ENCODE data around the gene RIN3. TPM values are rescaled to one million over a fixed set of nuclear protein-coding genes. Genes with fewer than 3 reads are reported as not detected.

Gene RIN3
- total and polyA plus RNA-seq, 10 of the 15 experiments (the other 5 are each of a cell fraction or from before 2014, with no cell fraction given), result 0.91 to 23.3 (median 6.3) TPM

DNA sequence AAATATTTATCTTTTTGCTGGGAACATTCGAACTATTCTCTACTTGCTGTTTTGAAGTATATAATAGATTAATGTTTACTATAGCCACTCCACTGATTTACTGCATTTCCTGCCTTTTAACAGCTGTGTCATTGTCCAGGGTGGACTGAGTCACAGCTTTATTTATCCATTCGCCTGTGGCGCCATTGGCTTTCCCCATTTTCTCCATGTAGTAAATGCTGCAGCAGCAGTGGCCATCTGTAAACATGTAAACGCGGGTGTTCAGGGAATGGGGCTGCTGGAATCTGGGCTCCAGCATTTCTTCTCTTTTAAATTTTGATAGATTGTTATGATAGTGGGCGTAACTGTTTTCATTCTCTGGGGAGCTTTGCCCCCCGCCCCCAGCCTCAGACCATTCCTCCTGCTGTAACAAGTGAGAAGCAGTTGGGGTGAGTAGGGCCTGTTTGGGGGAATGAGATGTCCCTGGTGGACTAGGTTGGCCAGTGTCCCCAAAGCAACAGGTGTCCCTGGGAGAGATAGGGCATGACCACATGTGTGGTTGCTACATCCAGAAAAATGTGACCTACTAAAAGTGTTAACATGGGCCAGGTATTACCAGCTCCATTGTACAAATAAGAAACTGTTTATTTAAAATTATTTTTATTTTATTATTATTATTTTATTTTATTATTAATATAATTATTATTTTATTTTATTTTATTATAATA, 32.9 kb downstream of the RIN3 start:
- DNase-seq (ENCODE audit: low read depth, low spot score) (no peak), ATAC-seq (no peak), FAIRE-seq (no peak)
- Histone ChIP-seq H3K9me3 (replicated peaks; ENCODE audit: control insufficient read depth, insufficient read depth, low read length) (no peaks in the 10 kb centered on the region), H3K27me3 (replicated peaks in 1 of 2; ENCODE audit: control insufficient read depth in 2 of 2, insufficient read depth in 2 of 2, low read length in 1 of 2) (no peaks in the 10 kb centered on the region), H3K4me3 (no peak overlapping the region), H3K9ac (ENCODE audit: control insufficient read depth, insufficient read depth, low read length) (no peak overlapping the region), H3K4me1 (ENCODE audit: control insufficient read depth, insufficient read depth, low read length) (peaks cover 6% of the 10 kb centered on the region), H3K4me2 (ENCODE audit: control insufficient read depth, insufficient read depth) (no peak overlapping the region), H2AFZ (ENCODE audit: control insufficient read depth, low read depth, low read length) (no peak overlapping the region), H3K27ac (ENCODE audit: control insufficient read depth, insufficient read depth) (no peak overlapping the region), H4K20me1 (ENCODE audit: control insufficient read depth, insufficient read depth) (0 out of 2 replicates have a peak, but pooled peaks cover 4% of the 10 kb centered on the region), H3K36me3 (ENCODE audit: control insufficient read depth in 2 of 2, insufficient read depth in 2 of 2, low read length in 1 of 2) (no peaks in the 10 kb centered on the region), H3K79me2 (ENCODE audit: control insufficient read depth, insufficient read depth, low read length) (no peaks in the 10 kb centered on the region)
- SMC1A ChIA-PET (ENCODE audit: uncharacterized antibody, unreplicated experiment), result no interaction called here
- 96% methylated on average over 7 of the region's 7 CpGs for WGBS (ENCODE audit: insufficient coverage, insufficient replicate concordance, low lambda C conversion rate, missing lambda C conversion rate)
- TF ChIP-seq SMAD1 (IDR thresholded peaks at IDR 0.05; ENCODE audit: low read depth, partially characterized antibody), result no peak
- TF ChIP-seq, protein P1, sequence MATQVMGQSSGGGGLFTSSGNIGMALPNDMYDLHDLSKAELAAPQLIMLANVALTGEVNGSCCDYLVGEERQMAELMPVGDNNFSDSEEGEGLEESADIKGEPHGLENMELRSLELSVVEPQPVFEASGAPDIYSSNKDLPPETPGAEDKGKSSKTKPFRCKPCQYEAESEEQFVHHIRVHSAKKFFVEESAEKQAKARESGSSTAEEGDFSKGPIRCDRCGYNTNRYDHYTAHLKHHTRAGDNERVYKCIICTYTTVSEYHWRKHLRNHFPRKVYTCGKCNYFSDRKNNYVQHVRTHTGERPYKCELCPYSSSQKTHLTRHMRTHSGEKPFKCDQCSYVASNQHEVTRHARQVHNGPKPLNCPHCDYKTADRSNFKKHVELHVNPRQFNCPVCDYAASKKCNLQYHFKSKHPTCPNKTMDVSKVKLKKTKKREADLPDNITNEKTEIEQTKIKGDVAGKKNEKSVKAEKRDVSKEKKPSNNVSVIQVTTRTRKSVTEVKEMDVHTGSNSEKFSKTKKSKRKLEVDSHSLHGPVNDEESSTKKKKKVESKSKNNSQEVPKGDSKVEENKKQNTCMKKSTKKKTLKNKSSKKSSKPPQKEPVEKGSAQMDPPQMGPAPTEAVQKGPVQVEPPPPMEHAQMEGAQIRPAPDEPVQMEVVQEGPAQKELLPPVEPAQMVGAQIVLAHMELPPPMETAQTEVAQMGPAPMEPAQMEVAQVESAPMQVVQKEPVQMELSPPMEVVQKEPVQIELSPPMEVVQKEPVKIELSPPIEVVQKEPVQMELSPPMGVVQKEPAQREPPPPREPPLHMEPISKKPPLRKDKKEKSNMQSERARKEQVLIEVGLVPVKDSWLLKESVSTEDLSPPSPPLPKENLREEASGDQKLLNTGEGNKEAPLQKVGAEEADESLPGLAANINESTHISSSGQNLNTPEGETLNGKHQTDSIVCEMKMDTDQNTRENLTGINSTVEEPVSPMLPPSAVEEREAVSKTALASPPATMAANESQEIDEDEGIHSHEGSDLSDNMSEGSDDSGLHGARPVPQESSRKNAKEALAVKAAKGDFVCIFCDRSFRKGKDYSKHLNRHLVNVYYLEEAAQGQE (IDR thresholded peaks at IDR 0.05; ENCODE audit: low read depth, low read length), result no peak
- TF ChIP-seq, protein P2, sequence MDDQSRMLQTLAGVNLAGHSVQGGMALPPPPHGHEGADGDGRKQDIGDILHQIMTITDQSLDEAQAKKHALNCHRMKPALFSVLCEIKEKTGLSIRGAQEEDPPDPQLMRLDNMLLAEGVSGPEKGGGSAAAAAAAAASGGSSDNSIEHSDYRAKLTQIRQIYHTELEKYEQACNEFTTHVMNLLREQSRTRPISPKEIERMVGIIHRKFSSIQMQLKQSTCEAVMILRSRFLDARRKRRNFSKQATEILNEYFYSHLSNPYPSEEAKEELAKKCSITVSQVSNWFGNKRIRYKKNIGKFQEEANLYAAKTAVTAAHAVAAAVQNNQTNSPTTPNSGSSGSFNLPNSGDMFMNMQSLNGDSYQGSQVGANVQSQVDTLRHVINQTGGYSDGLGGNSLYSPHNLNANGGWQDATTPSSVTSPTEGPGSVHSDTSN (IDR thresholded peaks at IDR 0.05; ENCODE audit: insufficient replicate concordance, low read depth, low read length), result no peak
- no peak for TF ChIP-seq HDAC2 (IDR thresholded peaks at IDR 0.05)
- no peak for TF ChIP-seq SUPT20H (IDR thresholded peaks at IDR 0.05; ENCODE audit: borderline replicate concordance, control insufficient read depth, low read depth, low read length)
- TF ChIP-seq, protein P3, sequence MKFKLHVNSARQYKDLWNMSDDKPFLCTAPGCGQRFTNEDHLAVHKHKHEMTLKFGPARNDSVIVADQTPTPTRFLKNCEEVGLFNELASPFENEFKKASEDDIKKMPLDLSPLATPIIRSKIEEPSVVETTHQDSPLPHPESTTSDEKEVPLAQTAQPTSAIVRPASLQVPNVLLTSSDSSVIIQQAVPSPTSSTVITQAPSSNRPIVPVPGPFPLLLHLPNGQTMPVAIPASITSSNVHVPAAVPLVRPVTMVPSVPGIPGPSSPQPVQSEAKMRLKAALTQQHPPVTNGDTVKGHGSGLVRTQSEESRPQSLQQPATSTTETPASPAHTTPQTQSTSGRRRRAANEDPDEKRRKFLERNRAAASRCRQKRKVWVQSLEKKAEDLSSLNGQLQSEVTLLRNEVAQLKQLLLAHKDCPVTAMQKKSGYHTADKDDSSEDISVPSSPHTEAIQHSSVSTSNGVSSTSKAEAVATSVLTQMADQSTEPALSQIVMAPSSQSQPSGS (IDR thresholded peaks at IDR 0.05; ENCODE audit: low read length), result no peak
- TF ChIP-seq IKZF1 (conservative IDR thresholded peaks at IDR 0.05), result no peak
- TF ChIP-seq BMI1 (IDR thresholded peaks at IDR 0.05; ENCODE audit: borderline replicate concordance), result no peak
- TF ChIP-seq, protein P4, sequence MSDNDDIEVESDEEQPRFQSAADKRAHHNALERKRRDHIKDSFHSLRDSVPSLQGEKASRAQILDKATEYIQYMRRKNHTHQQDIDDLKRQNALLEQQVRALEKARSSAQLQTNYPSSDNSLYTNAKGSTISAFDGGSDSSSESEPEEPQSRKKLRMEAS (IDR thresholded peaks at IDR 0.05; ENCODE audit: low read depth, low read length), result no peak
- no peak for TF ChIP-seq KAT2A (conservative IDR thresholded peaks at IDR 0.05; ENCODE audit: control insufficient read depth, low read depth, low read length)
- TF ChIP-seq TBL1XR1 (IDR thresholded peaks at IDR 0.05; ENCODE audit: low read depth, low read length), result no peak
- TF ChIP-seq ZNF274 (IDR thresholded peaks at IDR 0.05; ENCODE audit: insufficient read depth, insufficient read length), result no peak
- TF ChIP-seq, protein P5, sequence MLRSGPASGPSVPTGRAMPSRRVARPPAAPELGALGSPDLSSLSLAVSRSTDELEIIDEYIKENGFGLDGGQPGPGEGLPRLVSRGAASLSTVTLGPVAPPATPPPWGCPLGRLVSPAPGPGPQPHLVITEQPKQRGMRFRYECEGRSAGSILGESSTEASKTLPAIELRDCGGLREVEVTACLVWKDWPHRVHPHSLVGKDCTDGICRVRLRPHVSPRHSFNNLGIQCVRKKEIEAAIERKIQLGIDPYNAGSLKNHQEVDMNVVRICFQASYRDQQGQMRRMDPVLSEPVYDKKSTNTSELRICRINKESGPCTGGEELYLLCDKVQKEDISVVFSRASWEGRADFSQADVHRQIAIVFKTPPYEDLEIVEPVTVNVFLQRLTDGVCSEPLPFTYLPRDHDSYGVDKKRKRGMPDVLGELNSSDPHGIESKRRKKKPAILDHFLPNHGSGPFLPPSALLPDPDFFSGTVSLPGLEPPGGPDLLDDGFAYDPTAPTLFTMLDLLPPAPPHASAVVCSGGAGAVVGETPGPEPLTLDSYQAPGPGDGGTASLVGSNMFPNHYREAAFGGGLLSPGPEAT (IDR thresholded peaks at IDR 0.05; ENCODE audit: low read depth), result no peak
- TF ChIP-seq RAD51 (IDR thresholded peaks at IDR 0.05), result no peak
- no TSS peak for BruUV-seq (replicated peaks)
- in situ Hi-C loops (cut with MboI), result no loop called here
- intact Hi-C loops (cut with micrococcal nuclease; ENCODE audit: unreplicated experiment), result no loop called here
- RAD21 ChIA-PET (ENCODE audit: unreplicated experiment), result interaction anchor here (0.9 to 1.1 kb wide), 2 partner anchors 30 kb away, joined by 3 read pairs; no protein-coding TSS in a partner anchor
- POLR2A ChIA-PET, result interaction anchor here (0.6 kb wide), 1 partner anchor 1239 kb away, joined by 3 read pairs; no protein-coding TSS in a partner anchor
- CTCF ChIA-PET, result interaction anchor here (1.4 kb wide), 1 partner anchor 43 kb away, joined by 3 read pairs; no protein-coding TSS in a partner anchor
